SHP77 treated with DMSO at 0.1 percent for 48 hours (cell line): Measurements from ENCODE around the gene IRF5.
"Not testable (repeated sequence)": the region's sequence is repeated elsewhere in the genome, so short reads cannot be mapped to it uniquely, and the experiment has no call there.

Experiments
- DNase-seq: peaks from one replicate; lab custom pipeline; 2025; lab: John Stamatoyannopoulos, UW

Gene IRF5

DNA sequence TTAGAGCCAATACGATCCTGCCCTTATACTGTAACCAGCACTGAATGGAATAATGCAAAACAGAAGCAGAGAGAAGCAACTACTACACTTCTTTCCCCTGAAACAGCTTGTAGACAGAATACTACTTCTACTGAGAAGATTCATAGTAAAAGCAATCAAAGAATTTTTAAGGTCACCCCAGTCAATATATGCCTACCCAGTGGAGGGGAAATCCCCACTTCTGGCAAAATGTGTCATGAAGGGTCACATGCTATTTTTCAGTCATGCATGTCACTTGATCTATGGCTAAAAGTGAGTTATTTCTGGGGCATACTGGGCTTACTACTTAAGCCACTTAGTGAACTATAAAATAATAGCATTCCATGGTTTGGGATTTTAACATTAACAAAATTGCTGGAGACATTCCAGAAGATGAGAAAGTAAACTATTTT is 25.6 kb downstream of the IRF5 start:
- DNase-seq, result no peak

DNA sequence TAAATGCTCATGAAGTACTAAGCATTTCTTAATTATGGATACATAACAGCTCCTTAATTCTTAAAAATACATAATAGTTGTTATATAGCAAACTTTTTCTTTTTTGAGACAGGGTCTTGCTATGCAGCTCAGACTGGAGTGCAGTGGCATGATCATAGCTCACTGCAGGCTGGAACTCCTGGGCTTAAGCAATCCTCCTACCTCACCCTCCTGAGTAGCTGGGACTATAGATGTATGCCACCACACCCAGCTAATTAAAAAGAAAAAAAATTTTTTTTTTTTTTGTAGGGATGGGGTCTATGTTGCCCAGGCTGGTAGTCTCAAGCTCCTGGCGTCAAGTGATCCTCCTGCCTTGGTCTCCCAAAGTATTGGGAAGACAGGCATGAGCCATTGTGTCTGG is 30.9 kb downstream of the IRF5 start:
- no peak for DNase-seq

DNA sequence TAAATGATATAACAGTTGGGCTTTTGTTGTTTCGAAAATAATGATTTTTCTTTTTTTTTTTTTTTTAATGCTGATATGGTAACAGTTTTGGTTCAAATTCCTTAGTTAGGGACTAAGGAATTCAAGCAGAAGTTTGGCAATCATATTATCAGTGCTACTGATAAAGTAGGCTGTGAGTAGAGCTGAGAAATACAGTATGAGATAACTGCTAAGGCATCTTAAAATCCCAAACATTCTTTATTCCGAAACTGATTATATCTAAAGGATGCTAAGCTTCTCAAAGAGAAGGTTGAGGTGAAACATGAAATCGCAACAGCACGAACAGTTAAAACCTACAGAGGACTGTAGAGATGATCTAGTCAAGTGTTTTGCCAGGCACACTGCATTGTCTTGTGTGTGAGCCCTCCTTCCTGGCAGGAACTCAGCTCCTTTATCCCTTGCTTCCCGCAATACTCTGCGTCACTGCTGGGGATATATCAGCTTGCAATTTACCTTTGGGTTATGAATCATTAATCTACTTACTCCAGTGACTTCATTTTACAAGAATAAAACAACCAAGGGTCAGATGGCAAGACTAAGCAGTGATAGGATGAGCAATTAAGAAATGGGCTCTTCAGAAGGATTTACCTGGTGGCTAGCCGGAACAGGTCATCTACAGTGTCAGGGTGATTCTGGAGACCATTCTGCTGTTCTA is 36.7 kb downstream of the IRF5 start:
- DNase-seq, result no peak

DNA sequence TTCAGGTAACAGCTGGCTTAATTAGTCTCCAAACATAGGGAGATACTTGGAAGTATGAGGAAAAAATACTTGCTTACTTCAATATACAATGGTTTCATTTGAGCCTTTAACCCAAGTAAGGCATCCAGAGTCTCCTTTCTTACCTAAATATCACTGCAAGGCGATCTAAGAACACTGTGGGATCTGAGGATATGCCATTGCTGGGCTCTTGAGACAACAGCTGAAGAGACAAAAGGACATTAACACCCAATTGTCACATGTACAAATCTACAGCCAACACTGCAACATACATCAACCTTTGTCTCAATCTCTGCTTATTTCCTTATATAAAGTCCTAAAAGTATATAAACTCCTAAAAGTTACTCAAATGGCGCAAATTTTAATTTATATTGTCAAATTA is 44.4 kb downstream of the IRF5 start:
- no peak for DNase-seq

DNA sequence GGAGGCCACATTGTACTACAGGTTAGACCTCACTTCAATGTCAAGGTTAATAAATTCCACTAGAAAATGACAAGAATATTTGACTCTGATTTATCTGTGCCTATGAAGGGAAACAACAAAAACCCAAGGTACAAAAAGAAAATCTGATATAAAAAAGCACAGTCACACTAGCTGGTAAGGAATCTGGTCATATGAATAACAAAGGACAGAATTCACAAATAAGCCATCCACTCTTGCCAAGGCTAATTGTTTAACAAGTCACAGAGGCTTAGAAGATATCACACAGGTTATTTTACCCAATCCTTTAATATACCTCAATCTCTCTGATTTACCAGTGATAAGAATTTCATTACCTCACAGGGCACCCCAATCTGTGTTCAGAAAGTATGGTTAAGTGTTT is 47.9 kb downstream of the IRF5 start:
- DNase-seq, result no peak

DNA sequence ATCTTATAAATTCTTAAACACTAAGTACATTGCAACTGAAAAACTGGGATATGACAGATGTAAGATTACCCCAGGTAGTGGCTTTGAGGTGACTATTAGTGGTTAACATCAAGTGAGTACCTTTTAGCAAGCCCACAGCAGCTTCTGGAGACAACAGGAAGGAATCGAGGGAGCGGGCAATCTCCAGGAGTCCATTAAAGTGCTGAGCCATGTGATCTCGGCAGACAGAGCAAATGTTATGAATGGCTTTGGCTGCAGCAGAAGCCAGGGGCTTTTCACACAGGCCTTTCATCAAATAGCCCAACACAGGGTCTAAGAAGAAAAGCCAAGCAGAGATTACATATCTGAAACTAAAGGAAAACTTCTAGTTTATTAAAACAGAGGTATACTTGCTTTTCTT is 48.9 kb downstream of the IRF5 start:
- no peak for DNase-seq

DNA sequence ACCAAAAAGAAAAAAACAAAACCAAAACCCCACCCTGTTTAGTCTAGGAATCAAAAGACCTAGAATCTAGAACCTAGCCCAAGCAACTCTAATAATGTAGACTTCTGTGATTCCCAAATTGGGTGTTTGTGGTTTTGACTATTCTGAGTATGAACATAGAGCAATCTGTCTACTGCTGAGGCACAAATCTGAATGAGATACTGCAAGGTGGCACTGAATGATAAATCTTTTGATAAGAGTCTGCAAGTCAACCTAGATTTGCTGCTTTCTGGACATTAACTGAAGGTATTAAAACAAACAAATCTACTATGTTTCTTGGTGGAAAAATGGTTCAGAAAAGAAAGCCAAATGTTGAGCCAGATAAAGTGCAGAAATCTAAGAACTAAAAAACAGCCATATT is 50.6 kb downstream of the IRF5 start:
- no peak for DNase-seq

DNA sequence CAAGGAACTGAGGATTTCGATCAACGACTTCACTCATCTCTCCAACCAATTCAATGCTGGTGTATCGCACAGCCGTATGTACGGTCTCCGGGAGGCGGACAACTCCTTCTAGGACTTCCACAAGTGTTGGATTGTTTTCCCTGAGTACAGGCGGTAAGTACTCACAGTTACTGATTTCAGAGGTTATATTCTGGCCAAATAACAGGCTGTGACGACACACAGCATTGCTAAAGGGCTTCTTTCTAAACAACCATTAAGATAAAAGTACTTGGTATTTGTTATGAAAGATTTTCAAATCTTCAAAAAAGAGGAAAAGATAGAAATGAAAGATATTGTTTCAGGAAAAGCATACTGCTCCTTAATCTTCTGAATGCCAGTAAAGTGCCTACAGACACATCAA is 52.2 kb downstream of the IRF5 start:
- DNase-seq, result no peak

DNA sequence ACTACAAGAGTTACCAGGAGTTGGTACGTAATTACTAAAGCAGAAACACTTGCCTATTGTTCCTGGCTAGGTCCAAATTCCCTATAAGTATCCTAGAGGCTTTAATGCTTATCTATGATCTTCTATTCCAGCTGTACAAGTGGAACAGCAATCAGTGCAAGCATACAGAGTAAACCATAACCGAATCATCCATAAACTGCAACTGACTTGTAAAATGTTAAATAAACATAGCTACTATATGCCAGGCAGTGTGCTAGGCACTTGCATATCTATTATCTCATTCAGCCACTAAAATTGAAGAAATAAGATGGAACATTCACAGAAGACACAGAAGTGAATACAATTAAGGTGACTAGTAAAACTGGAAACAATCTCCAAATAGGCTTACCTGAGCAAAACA is 55.7 kb downstream of the IRF5 start:
- no peak for DNase-seq

DNA sequence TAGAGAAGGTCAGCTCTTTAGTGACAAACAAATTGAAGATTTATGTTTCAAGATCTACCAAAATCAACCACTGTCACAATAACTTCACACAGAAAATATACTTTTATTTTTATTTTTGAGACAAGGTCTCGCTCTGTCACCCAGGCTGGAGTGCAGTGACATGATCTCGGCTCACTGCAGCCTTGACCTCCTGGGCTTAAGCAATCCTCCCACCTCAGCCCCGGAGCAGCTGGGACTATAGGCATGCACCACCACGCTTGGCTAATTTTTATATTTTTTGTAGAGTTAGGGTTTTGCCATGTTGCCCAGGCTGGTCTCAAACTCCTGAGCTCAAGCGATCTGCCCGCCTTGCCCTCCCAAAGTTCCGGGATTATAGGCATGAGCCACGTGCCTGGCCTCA is 56.8 kb downstream of the IRF5 start:
- DNase-seq, result not testable (repeated sequence)

DNA sequence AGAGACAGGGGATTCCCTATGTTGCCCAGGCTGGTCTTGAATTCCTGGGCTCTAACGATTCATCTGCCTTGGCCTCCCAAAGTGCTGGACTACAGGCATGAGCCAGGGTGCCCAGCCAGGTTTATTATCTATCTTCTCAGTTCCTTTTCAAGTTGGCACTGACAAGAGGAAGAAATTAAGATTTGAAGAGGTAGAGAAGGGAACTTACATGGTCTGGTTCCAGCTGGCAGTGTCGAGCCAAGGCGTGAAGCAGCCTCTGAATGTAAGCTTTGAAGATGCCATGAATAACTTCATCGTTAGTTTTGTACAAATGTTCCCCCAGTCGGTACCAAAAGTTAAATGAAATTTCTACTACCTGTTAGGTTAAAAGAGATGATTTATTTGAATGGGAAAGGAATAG is 59.5 kb downstream of the IRF5 start:
- no peak for DNase-seq
